AG09309 (cell line): ENCODE measurements around the gene TTYH1.

ENCODE experiments used
- DNase-seq: peaks from one replicate; pipeline ENCODE4 v3.0.0-alpha.2; 2010; ENCODE audit warnings: low read depth
- H3K4me3 ChIP-seq: 2 replicates; pipeline ENCODE4 v1.5.1; 2011; ENCODE audit warnings: mild to moderate bottlenecking, low read depth, low read length, moderate library complexity; ENCODE audit not compliant: control insufficient read depth
- TF ChIP-seq, protein P1 (sequence below): IDR thresholded peaks from 2 replicates; pipeline ENCODE4 v1.5.1; 2011; ENCODE audit warnings: mild to moderate bottlenecking, low read depth, low read length, inconsistent platforms; ENCODE audit not compliant: insufficient read depth, control insufficient read depth; ENCODE audit errors: missing control alignments

TTYH1 gene

DNA sequence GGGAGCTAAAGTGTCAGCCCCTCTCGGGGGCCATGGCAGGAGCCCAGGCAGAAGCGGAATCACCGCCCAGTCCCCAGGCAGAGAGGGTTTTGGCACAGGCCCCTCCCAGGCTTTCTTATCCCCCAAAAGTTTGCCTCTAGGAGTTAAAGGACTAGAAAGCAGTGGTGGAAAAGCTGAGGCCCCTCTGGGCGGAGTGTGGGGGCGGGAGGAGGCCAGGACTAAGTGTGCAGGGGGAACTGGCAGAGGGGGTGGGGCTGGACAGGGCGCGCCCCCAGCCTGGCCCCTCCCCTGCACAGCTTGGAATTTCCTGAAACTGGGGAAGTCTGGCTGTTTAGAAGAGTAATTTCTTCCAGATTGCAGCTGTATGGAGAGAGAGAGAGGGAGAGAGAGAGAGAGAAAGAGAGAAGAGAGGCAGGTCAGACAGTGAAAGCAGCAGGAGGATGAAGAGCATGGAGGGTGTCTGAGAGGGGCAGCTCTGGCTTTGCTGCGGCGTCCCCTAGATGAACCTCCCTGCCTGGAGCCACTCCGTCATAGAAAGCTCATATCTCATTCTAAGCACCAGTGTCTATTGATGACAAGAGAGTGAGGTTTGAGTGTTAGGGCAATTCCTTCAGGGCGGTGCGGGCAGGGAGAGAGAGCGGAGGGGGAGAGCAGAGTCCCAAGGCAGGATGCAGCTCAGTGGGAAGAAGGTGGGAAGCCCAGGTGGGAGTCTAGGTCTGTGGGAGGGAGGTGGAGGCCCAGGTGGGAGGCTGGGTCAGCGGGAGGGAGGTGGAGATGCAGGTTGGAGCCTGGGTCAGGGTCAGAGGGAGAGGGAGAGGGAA, 58.0 kb downstream of the TTYH1 start, which contains the start of gene CDC42EP5:
TSS of gene CDC42EP5 (minus strand) at position 226 of the 821 bp plus-strand sequence. CDS start 7,749 bp downstream, outside the sequence.
- TF ChIP-seq, protein P1, sequence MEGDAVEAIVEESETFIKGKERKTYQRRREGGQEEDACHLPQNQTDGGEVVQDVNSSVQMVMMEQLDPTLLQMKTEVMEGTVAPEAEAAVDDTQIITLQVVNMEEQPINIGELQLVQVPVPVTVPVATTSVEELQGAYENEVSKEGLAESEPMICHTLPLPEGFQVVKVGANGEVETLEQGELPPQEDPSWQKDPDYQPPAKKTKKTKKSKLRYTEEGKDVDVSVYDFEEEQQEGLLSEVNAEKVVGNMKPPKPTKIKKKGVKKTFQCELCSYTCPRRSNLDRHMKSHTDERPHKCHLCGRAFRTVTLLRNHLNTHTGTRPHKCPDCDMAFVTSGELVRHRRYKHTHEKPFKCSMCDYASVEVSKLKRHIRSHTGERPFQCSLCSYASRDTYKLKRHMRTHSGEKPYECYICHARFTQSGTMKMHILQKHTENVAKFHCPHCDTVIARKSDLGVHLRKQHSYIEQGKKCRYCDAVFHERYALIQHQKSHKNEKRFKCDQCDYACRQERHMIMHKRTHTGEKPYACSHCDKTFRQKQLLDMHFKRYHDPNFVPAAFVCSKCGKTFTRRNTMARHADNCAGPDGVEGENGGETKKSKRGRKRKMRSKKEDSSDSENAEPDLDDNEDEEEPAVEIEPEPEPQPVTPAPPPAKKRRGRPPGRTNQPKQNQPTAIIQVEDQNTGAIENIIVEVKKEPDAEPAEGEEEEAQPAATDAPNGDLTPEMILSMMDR: no peak
- DNase-seq: peak; percentile 72
- peak within 1 kb of the TSS; percentile 51 for H3K4me3 ChIP-seq

DNA sequence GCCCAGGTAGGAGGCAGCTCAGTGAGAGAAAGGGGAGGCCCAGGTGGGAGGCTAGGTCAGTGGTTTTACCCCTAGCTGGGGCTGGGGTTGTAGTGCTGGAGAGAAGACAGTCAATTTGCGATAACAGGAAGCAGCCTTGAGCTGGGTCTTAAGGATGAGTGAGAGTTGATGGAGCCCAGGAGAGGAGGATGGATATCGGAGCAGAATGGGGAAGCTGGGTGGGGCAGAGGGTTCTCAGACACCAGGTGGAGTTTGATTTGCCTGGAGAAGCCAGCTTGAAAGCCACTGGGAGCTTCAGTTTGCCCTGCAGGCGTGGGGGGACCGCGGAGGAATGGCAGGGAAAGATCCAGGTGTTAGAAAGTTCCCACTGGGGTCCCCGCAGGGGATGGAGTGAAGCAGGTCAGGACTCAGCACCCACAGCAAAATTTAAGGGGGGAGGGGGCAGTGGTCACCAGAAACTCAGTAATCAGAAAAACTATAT, 58.7 kb downstream of the TTYH1 start:
- H3K4me3 ChIP-seq: peak overlapping the region; percentile 51
- no peak for DNase-seq

DNA sequence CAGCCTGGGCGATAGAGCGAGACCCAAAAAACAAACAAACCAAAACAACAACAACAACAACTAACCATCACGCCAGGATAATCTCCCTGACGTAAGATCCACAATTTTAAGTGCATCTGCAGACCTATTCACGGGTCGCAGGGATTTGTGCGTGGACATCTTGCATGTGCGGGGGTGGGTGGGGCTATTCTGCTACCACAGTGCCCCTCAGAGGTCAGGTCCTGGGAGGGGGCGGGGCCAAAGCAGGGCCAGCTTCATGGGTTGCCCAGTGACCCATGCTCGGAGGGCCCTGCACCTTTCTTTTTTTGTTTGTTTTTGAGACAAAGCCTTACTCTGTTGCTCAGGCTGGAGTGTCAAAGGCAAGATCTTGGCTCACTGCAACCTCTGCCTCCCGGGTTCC, 60.4 kb downstream of the TTYH1 start:
- DNase-seq: no peak
- H3K4me3 ChIP-seq: no peak overlapping the region
- TF ChIP-seq, protein P1: no peak

More for the DNA sequence above, 58.7 kb downstream of the TTYH1 start:
- TF ChIP-seq, protein P1: no peak

GRCh38 chr19:54477650-54478049, 62.4 kb downstream of the TTYH1 start:
- H3K4me3 ChIP-seq: no peak overlapping the region
- no peak for DNase-seq
- TF ChIP-seq, protein P1: no peak

- DNase-seq: no peak
- TF ChIP-seq, protein P1: peak; percentile 67
- H3K4me3 ChIP-seq: no peak overlapping the region
These were observed 63.5 kb downstream of the TTYH1 start for GRCh38 chr19:54478677-54479266.

DNA sequence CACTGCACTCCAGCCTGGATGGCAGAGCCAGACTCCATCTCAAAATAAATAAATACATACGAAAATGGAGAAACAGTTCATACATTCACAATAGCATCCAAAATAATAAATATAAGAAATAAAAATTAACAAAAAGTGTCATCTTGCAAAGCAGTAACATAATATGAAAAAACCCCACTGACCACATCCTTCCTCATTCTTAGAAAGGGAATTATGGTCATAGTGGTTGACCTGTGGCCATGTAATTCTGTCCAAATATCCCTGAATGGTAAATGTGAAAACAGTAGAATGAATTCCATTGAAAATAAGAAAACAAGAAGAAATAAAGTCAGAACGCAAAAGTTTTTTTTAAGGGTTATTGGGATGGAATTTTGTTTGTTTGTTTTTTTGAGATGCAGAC, 64.8 kb downstream of the TTYH1 start:
- no peak overlapping the region for H3K4me3 ChIP-seq

More for the DNA sequence above, 64.8 kb downstream of the TTYH1 start:
- TF ChIP-seq, protein P1: no peak
- DNase-seq: no peak
